SK-N-SH treated with all-trans-retinoic acid at 6 μM for 48 hours (cell line): ENCODE results near the gene APBA2.

Experiments used
- ATAC-seq: fragments of 200-7000 bp; cut with Tn5 transposase; 3 replicates; pipeline ENCODE4 v1.9.1; 2020; ENCODE audit warnings: mild to moderate bottlenecking, moderate library complexity
- ARNTL ChIP-seq: fragments of 450-650 bp; formaldehyde crosslinking; IDR thresholded peaks from 2 replicates; pipeline ENCODE4 v1.5.0; 2020; ENCODE audit warnings: low read depth, mild to moderate bottlenecking, moderate library complexity, borderline replicate concordance
- BACH2 ChIP-seq: fragments of 250-450 bp; sonication (Bioruptor Pico); IDR thresholded peaks from 2 replicates; pipeline ENCODE4 v1.9.0; 2021; ENCODE audit warnings: mild to moderate bottlenecking, borderline replicate concordance
- CSDC2 ChIP-seq: fragments of 250-450 bp; sonication (Bioruptor Pico); IDR thresholded peaks from 2 replicates; pipeline ENCODE4 v1.5.0; 2020; ENCODE audit warnings: mild to moderate bottlenecking, moderate library complexity
- ESRRG ChIP-seq: fragments of 250-450 bp; sonication (Bioruptor Pico); IDR thresholded peaks from 2 replicates; pipeline ENCODE4 v1.6.1; 2021; ENCODE audit warnings: mild to moderate bottlenecking
- GLIS3 ChIP-seq: fragments of 250-450 bp; sonication (Bioruptor Pico); IDR thresholded peaks from 2 replicates; pipeline ENCODE4 v1.5.0; 2020; ENCODE audit warnings: mild to moderate bottlenecking, moderate library complexity
- ISL1 ChIP-seq: fragments of 250-450 bp; sonication (Bioruptor Pico); IDR thresholded peaks from 2 replicates; pipeline ENCODE4 v2.1.2; 2022; ENCODE audit warnings: mild to moderate bottlenecking, moderate library complexity
- OSR1 ChIP-seq: fragments of 250-450 bp; sonication (Bioruptor Pico); IDR thresholded peaks from 2 replicates; pipeline ENCODE4 v1.8.0; 2022; ENCODE audit warnings: moderate library complexity, mild to moderate bottlenecking, inconsistent platforms
- PPARA ChIP-seq: fragments of 250-450 bp; sonication (Bioruptor Pico); IDR thresholded peaks from 2 replicates; pipeline ENCODE4 v1.5.0; 2020; ENCODE audit warnings: mild to moderate bottlenecking, borderline replicate concordance
- RARB ChIP-seq: fragments of 250-450 bp; sonication (Bioruptor Pico); IDR thresholded peaks from 2 replicates; pipeline ENCODE4 v1.8.0; 2021; ENCODE audit warnings: mild to moderate bottlenecking, moderate library complexity
- SNAI2 ChIP-seq: fragments of 250-450 bp; sonication (Bioruptor Pico); IDR thresholded peaks from 2 replicates; pipeline ENCODE4 v1.5.0; 2020; ENCODE audit warnings: mild to moderate bottlenecking, moderate library complexity
- TCF4 ChIP-seq: fragments of 250-450 bp; sonication (Bioruptor Pico); IDR thresholded peaks from 2 replicates; pipeline ENCODE4 v1.8.0; 2021; ENCODE audit warnings: mild to moderate bottlenecking, moderate library complexity, borderline replicate concordance
- TOX ChIP-seq: fragments of 250-450 bp; sonication (Bioruptor Pico); IDR thresholded peaks from 2 replicates; pipeline ENCODE4 v1.8.0; 2021; ENCODE audit warnings: mild to moderate bottlenecking, moderate library complexity, borderline replicate concordance
- ZC3H10 ChIP-seq: fragments of 250-450 bp; sonication (Bioruptor Pico); IDR thresholded peaks from 2 replicates; pipeline ENCODE4 v1.5.1; 2021; ENCODE audit warnings: mild to moderate bottlenecking, moderate library complexity
- ZFP30 ChIP-seq: fragments of 450-650 bp; formaldehyde crosslinking; IDR thresholded peaks from 2 replicates; pipeline ENCODE4 v1.5.0; 2022; ENCODE audit warnings: mild to moderate bottlenecking, moderate library complexity
- ZNF565 ChIP-seq: fragments of 450-650 bp; formaldehyde crosslinking; conservative IDR thresholded peaks from 2 replicates; pipeline ENCODE4 v1.5.0; 2020; ENCODE audit warnings: low read depth, mild to moderate bottlenecking, moderate library complexity
- ZNF70 ChIP-seq: fragments of 450-650 bp; formaldehyde crosslinking; IDR thresholded peaks from 2 replicates; pipeline ENCODE4 v1.5.0; 2020; ENCODE audit warnings: mild to moderate bottlenecking, moderate library complexity
- ZNF8 ChIP-seq: fragments of 450-650 bp; formaldehyde crosslinking; IDR thresholded peaks from 2 replicates; pipeline ENCODE4 v1.5.0; 2020; ENCODE audit warnings: mild to moderate bottlenecking, moderate library complexity
- TF ChIP-seq, protein P1 (sequence below): fragments of 250-450 bp; sonication (Bioruptor Pico); IDR thresholded peaks from 2 replicates; pipeline ENCODE4 v1.8.0; 2021; ENCODE audit warnings: low read depth, mild to moderate bottlenecking, moderate library complexity, borderline replicate concordance
- TF ChIP-seq, protein P2 (sequence below): fragments of 250-450 bp; sonication (Bioruptor Pico); IDR thresholded peaks from 2 replicates; pipeline ENCODE4 v1.5.1; 2021; ENCODE audit warnings: mild to moderate bottlenecking, moderate library complexity
- TF ChIP-seq, protein P3 (sequence below): fragments of 250-450 bp; sonication (Bioruptor Pico); IDR thresholded peaks from 2 replicates; pipeline ENCODE4 v1.8.0; 2020; ENCODE audit warnings: mild to moderate bottlenecking, moderate library complexity, borderline replicate concordance
- TF ChIP-seq, protein P4 (sequence below): fragments of 250-450 bp; sonication (Bioruptor Pico); IDR thresholded peaks from 2 replicates; pipeline ENCODE4 v1.5.1; 2020; ENCODE audit warnings: low read depth, mild to moderate bottlenecking, moderate library complexity

The APBA2 gene

DNA sequence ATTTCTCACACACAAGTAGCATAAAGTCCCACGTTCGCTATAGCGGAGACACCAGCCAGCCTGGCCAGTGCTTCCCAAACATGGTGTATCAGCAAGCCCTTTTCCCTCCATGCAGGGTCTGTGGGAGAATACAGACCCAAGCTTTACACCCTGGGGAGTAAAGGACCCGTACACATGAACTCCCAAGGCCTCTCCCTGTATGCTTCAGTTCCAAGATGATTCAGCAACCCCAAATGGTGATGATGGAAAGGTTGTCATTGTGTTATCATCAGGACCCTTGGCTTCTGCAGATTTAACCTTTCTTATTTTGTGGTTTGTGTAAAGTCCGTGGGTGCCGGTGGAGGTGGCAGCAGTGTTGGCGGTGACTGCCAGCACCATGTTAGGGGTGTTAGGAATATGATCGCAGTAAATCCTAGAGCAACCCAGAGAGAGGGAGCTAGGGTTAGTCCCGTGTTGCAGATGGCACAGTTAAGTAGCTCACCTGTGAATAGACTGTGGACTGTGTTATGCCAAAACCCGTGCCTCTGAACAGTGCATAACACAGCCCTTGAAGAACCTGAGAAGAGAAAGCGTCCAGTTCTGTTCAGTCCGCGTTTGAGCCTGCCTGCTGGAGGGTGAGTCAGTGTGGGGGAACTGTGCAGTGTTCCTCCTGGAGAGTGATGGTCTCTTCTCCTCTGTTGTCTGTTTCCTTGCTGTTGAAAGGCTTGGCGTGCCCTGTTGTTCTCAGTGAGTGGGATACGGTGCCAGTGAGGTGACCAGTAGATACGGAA lies 174.3 kb downstream of the APBA2 start (continued):
- TF ChIP-seq, protein P1, sequence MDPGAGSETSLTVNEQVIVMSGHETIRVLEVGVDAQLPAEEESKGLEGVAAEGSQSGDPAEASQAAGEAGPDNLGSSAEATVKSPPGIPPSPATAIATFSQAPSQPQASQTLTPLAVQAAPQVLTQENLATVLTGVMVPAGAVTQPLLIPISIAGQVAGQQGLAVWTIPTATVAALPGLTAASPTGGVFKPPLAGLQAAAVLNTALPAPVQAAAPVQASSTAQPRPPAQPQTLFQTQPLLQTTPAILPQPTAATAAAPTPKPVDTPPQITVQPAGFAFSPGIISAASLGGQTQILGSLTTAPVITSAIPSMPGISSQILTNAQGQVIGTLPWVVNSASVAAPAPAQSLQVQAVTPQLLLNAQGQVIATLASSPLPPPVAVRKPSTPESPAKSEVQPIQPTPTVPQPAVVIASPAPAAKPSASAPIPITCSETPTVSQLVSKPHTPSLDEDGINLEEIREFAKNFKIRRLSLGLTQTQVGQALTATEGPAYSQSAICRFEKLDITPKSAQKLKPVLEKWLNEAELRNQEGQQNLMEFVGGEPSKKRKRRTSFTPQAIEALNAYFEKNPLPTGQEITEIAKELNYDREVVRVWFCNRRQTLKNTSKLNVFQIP (CRISPR knock-in tag): no peak

DNA sequence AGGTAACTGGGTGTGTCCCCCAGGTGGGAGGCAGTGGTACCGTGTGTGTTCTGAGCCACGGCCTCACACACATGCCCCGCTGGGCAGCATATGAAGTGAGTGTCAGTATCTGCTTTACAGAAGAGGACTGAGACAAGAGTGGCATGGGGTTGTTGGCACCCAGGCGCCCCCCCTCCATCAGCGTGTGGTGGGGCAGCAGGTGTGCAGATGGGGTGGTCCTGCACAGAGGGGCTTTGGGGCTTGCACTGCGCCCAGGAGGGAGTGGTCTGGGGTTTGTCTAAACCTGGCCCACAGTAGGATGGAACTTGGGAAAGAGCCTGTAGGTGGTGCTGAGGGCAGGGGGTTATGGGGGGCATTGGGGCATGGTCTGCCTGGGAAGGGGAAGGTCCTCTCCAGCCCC lies 176.0 kb downstream of the APBA2 start:
- TF ChIP-seq ZNF565 (no peak), RARB (CRISPR knock-in tag) (no peak), ZNF70 (CRISPR knock-in tag) (no peak), ESRRG (no peak), PPARA (CRISPR knock-in tag) (no peak), TCF4 (no peak), BACH2 (CRISPR knock-in tag) (no peak), ZNF8 (CRISPR knock-in tag) (no peak), OSR1 (CRISPR knock-in tag) (no peak)
- ATAC-seq: no peak

DNA sequence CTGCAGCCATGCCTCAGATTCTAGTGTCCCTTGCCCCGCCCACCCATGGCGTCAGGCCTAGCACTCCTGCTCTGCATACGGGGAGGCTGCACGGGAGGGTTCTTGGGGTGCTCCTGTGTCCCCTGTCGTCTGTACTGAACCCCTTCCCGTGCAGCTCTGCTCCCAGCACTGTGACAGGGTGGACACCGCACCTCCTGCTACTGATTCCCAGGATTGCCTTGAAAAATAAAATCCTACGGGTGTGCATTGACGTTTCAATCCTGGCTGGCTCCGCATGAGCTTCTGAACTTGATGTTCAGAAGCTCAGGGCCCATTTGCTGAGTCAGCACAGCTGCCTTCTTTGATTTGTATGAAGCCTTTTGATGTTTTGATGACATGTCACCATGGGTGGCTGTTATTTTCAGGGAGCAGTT lies 176.4 kb downstream of the APBA2 start:
- TF ChIP-seq ZFP30 (CRISPR knock-in tag) (no peak), SNAI2 (no peak)
- TF ChIP-seq, protein P2, sequence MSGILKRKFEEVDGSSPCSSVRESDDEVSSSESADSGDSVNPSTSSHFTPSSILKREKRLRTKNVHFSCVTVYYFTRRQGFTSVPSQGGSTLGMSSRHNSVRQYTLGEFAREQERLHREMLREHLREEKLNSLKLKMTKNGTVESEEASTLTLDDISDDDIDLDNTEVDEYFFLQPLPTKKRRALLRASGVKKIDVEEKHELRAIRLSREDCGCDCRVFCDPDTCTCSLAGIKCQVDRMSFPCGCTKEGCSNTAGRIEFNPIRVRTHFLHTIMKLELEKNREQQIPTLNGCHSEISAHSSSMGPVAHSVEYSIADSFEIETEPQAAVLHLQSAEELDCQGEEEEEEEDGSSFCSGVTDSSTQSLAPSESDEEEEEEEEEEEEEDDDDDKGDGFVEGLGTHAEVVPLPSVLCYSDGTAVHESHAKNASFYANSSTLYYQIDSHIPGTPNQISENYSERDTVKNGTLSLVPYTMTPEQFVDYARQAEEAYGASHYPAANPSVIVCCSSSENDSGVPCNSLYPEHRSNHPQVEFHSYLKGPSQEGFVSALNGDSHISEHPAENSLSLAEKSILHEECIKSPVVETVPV (CRISPR knock-in tag): no peak
- TF ChIP-seq, all 23 proteins: peak for 0
- ATAC-seq: no peak

DNA sequence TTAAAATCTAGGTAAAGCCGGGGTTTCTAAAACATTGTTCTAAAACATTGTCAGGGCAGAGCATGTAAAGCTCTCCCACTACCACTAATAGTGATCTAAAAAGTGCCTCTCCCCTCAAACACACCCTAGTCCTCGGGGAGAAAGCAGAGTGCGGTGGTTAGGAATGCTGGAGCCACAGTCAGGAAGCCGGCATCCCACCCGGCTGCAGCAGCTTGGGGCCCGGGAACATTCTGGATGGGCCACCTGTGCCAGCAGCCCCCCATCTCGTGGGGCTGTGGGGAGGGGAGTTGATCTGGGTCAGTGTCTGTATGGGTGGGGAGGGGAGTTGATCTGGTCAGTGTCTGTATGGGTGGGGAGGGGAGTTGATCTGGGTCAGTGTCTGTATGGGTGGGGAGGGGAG lies 176.9 kb downstream of the APBA2 start:
- TF ChIP-seq ISL1 (CRISPR knock-in tag) (no peak), ZNF70 (CRISPR knock-in tag) (no peak), ZC3H10 (CRISPR knock-in tag) (no peak), BACH2 (CRISPR knock-in tag) (no peak), GLIS3 (CRISPR knock-in tag) (no peak), ZFP30 (CRISPR knock-in tag) (no peak), PPARA (CRISPR knock-in tag) (no peak), TOX (CRISPR knock-in tag) (no peak), ARNTL (CRISPR knock-in tag) (no peak), TCF4 (no peak), ZNF565 (no peak)
- TF ChIP-seq, protein P3, sequence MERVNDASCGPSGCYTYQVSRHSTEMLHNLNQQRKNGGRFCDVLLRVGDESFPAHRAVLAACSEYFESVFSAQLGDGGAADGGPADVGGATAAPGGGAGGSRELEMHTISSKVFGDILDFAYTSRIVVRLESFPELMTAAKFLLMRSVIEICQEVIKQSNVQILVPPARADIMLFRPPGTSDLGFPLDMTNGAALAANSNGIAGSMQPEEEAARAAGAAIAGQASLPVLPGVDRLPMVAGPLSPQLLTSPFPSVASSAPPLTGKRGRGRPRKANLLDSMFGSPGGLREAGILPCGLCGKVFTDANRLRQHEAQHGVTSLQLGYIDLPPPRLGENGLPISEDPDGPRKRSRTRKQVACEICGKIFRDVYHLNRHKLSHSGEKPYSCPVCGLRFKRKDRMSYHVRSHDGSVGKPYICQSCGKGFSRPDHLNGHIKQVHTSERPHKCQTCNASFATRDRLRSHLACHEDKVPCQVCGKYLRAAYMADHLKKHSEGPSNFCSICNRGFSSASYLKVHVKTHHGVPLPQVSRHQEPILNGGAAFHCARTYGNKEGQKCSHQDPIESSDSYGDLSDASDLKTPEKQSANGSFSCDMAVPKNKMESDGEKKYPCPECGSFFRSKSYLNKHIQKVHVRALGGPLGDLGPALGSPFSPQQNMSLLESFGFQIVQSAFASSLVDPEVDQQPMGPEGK (CRISPR knock-in tag): no peak
- TF ChIP-seq, protein P2 (CRISPR knock-in tag): no peak

DNA sequence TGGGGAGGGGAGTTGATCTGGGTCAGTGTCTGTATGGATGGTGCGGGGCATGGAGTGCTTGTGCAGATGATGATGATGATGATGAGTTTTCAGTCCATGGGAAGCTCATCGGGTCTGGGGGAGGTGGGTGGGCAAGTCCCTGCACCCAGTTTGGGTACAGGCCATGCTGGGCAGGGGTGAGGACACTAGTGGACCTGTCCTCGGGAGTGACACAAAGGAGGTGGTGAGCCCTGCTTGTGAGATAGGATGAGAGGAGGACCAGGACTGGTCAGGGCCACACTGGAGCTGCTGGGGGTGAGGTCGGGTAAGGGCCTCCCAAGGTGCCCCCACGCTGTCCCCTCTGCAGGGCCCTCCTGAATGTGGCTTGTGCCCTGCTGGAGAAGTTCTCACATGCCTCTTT lies 177.9 kb downstream of the APBA2 start:
- ATAC-seq: no peak
- TF ChIP-seq, protein P2 (CRISPR knock-in tag): no peak
- TF ChIP-seq TOX (CRISPR knock-in tag): no peak
- TF ChIP-seq, protein P1 (CRISPR knock-in tag): no peak
- TF ChIP-seq TCF4: no peak
- no peak for TF ChIP-seq CSDC2
- TF ChIP-seq ISL1 (CRISPR knock-in tag): no peak
- TF ChIP-seq, protein P4, sequence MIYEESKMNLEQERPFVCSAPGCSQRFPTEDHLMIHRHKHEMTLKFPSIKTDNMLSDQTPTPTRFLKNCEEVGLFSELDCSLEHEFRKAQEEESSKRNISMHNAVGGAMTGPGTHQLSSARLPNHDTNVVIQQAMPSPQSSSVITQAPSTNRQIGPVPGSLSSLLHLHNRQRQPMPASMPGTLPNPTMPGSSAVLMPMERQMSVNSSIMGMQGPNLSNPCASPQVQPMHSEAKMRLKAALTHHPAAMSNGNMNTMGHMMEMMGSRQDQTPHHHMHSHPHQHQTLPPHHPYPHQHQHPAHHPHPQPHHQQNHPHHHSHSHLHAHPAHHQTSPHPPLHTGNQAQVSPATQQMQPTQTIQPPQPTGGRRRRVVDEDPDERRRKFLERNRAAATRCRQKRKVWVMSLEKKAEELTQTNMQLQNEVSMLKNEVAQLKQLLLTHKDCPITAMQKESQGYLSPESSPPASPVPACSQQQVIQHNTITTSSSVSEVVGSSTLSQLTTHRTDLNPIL: no peak
- TF ChIP-seq ZNF565: no peak
- no peak for TF ChIP-seq OSR1 (CRISPR knock-in tag)
- TF ChIP-seq PPARA (CRISPR knock-in tag): no peak
- TF ChIP-seq, all 23 proteins: peak for 0

More for the DNA sequence above, 176.9 kb downstream of the APBA2 start:
- no peak for ATAC-seq
